D721Med (cell line): ENCODE results near the gene GRIN2A.

ENCODE experiments used
- DNase-seq: peaks from one replicate; pipeline ENCODE4 v3.0.0; 2011; ENCODE audit warnings: low spot score; ENCODE audit not compliant: insufficient read length
- FAIRE-seq: peaks from 2 replicates; lab custom pipeline; 2011; peaks lifted over from hg19 to GRCh38; lab: Jason Lieb, UNC
- CTCF ChIP-seq: IDR thresholded peaks from 2 replicates; pipeline ENCODE4 v1.5.1; 2012; ENCODE audit warnings: mild to moderate bottlenecking, control low read depth; ENCODE audit not compliant: insufficient read depth; ENCODE audit errors: missing control alignments

Gene GRIN2A

GRCh38 chr16:9706217-9706836 is 475.9 kb downstream of the GRIN2A start:
- FAIRE-seq (no peak), DNase-seq (no peak)
- TF ChIP-seq CTCF, result no peak

GRCh38 chr16:9703731-9704130 is 478.5 kb downstream of the GRIN2A start:
- FAIRE-seq (no peak), DNase-seq (no peak)
- TF ChIP-seq CTCF, result no peak
